Osteoblast (primary cell): ENCODE measurements around the gene SLCO1A2. TPM values are rescaled to one million over a fixed set of nuclear protein-coding genes. Genes with fewer than 3 reads are reported as not detected.

Experiments
- DNase-seq: peaks from one replicate; pipeline ENCODE4 v3.0.0; 2011; ENCODE audit warnings: low spot score, mixed read lengths; ENCODE audit not compliant: insufficient read length; ENCODE audit errors: missing footprints
- H2AFZ ChIP-seq: 2 replicates; pipeline ENCODE4 v1.6.0; 2011; ENCODE audit warnings: mild to moderate bottlenecking, low read length
- H3K27ac ChIP-seq: 2 replicates; pipeline ENCODE4 v1.5.1; 2011; ENCODE audit warnings: mild to moderate bottlenecking, low read depth, low read length, moderate library complexity
- H3K27me3 ChIP-seq: 2 replicates; pipeline ENCODE4 v1.6.0; 2012; ENCODE audit warnings: mild to moderate bottlenecking, control low read depth, inconsistent platforms, low read length, moderate library complexity; ENCODE audit not compliant: insufficient read depth
- H3K36me3 ChIP-seq: 2 replicates; pipeline ENCODE4 v1.5.1; 2011; ENCODE audit warnings: mild to moderate bottlenecking, low read length, control low read depth, moderate library complexity; ENCODE audit not compliant: insufficient read depth
- H3K4me1 ChIP-seq: 2 replicates; pipeline ENCODE4 v1.5.1; 2011; ENCODE audit warnings: mild to moderate bottlenecking, low read length, control low read depth, moderate library complexity; ENCODE audit not compliant: insufficient read depth
- H3K4me2 ChIP-seq: 2 replicates; pipeline ENCODE4 v1.6.0; 2011; ENCODE audit warnings: mild to moderate bottlenecking, low read length; ENCODE audit not compliant: insufficient read depth
- H3K4me3 ChIP-seq: fragments of 200-600 bp; sonication (generic); 3 replicates; pipeline ENCODE4 v1.5.1; 2012; ENCODE audit warnings: mild to moderate bottlenecking, low read length, inconsistent platforms; ENCODE audit not compliant: insufficient read depth
- H3K79me2 ChIP-seq: 2 replicates; pipeline ENCODE4 v1.6.0; 2012; ENCODE audit warnings: mild to moderate bottlenecking, low read length, control low read depth, inconsistent platforms; ENCODE audit not compliant: insufficient read depth
- H3K9me3 ChIP-seq: 2 replicates; pipeline ENCODE4 v1.5.1; 2011; ENCODE audit warnings: low read depth, low read length, control low read depth
- H4K20me1 ChIP-seq: 2 replicates; pipeline ENCODE4 v1.6.0; 2012; ENCODE audit warnings: mild to moderate bottlenecking, low read length, control low read depth; ENCODE audit not compliant: insufficient read depth
- CTCF ChIP-seq: IDR thresholded peaks from 2 replicates; pipeline ENCODE4 v1.5.1; 2011; ENCODE audit warnings: mild to moderate bottlenecking, low read depth, low read length, moderate library complexity; ENCODE audit errors: extremely low read depth
- total RNA-seq: library from RNA; depleted of rRNA; stranded (reverse); fragments of >200 nt; gene quantifications from 2 replicates; pipeline ENCODE4 v1.2.3, GENCODE V29; 2012

Gene SLCO1A2
- total RNA-seq, 1 donor = not detected

- Histone ChIP-seq H3K9me3 (no peaks in the 10 kb centered on the region), H3K4me1 (no peaks in the 10 kb centered on the region), H3K4me3 (no peak overlapping the region), H3K79me2 (no peaks in the 10 kb centered on the region), H2AFZ (no peak overlapping the region), H3K27ac (no peak overlapping the region), H3K4me2 (no peak overlapping the region), H3K27me3 (no peaks in the 10 kb centered on the region), H4K20me1 (no peaks in the 10 kb centered on the region), H3K36me3 (no peaks in the 10 kb centered on the region)
- no peak for DNase-seq
- TF ChIP-seq CTCF = no peak
Measured at GRCh38 chr12:21276826-21277225, 57.9 kb downstream of the SLCO1A2 start.

GRCh38 chr12:21265932-21266331 is 68.8 kb downstream of the SLCO1A2 start:
- H3K9me3 ChIP-seq = no peaks in the 10 kb centered on the region
- no peak overlapping the region for H3K4me3 ChIP-seq
- H3K4me2 ChIP-seq = no peak overlapping the region
- no peaks in the 10 kb centered on the region for H3K36me3 ChIP-seq
- TF ChIP-seq CTCF = no peak
- H4K20me1 ChIP-seq = no peaks in the 10 kb centered on the region
- H2AFZ ChIP-seq = no peak overlapping the region
- no peak for DNase-seq
- no peaks in the 10 kb centered on the region for H3K4me1 ChIP-seq
- no peak overlapping the region for H3K27ac ChIP-seq
- no peaks in the 10 kb centered on the region for H3K27me3 ChIP-seq
- no peaks in the 10 kb centered on the region for H3K79me2 ChIP-seq

- no peak overlapping the region for H3K27ac ChIP-seq
- TF ChIP-seq CTCF = no peak
- H3K27me3 ChIP-seq = no peaks in the 10 kb centered on the region
- no peaks in the 10 kb centered on the region for H3K9me3 ChIP-seq
- H3K4me2 ChIP-seq = no peak overlapping the region
- no peaks in the 10 kb centered on the region for H3K4me1 ChIP-seq
- no peaks in the 10 kb centered on the region for H3K79me2 ChIP-seq
- H3K4me3 ChIP-seq = no peak overlapping the region
- DNase-seq = no peak
- H3K36me3 ChIP-seq = no peaks in the 10 kb centered on the region
- no peaks in the 10 kb centered on the region for H4K20me1 ChIP-seq
- H2AFZ ChIP-seq = no peak overlapping the region
Measured at GRCh38 chr12:21264232-21264631, 70.5 kb downstream of the SLCO1A2 start.

- Histone ChIP-seq H3K27me3 (no peaks in the 10 kb centered on the region), H3K36me3 (no peaks in the 10 kb centered on the region), H3K4me2 (no peak overlapping the region), H3K4me1 (no peaks in the 10 kb centered on the region), H2AFZ (no peak overlapping the region), H3K27ac (no peak overlapping the region), H3K4me3 (no peak overlapping the region), H3K9me3 (no peaks in the 10 kb centered on the region), H3K79me2 (no peaks in the 10 kb centered on the region), H4K20me1 (no peaks in the 10 kb centered on the region)
- no peak for DNase-seq
- no peak for TF ChIP-seq CTCF
Measured at GRCh38 chr12:21257172-21257571, 77.5 kb downstream of the SLCO1A2 start.
